PFSK-1 (cell line): Measurements from ENCODE around the gene CAPN14.

Source experiments
- FOXP2 ChIP-seq: optimal IDR thresholded peaks from 2 replicates; pipeline ENCODE3; 2011; ENCODE audit warnings: borderline replicate concordance, control low read depth, inconsistent platforms; ENCODE audit not compliant: insufficient read depth; ENCODE audit errors: extremely low read length, extremely low read depth
- POLR2AphosphoS5 ChIP-seq: IDR thresholded peaks from 2 replicates; pipeline ENCODE4 v1.6.1; 2012; ENCODE audit warnings: low read depth, mild to moderate bottlenecking, control low read depth, low read length, moderate library complexity
- REST ChIP-seq, 2 experiments: IDR thresholded peaks; 2 replicates each; pipeline versions ENCODE4 v1.6.1 to v1.8.0; 2011 to 2012; ENCODE audit warnings: low read depth in 2 of 2, low read length in 2 of 2, control low read depth in 1 of 2, inconsistent platforms in 1 of 2, mild to moderate bottlenecking in 1 of 2, moderate library complexity in 1 of 2; ENCODE audit not compliant: insufficient read depth in 1 of 2

- no peak for TF ChIP-seq REST (IDR thresholded peaks at IDR 0.05; ENCODE audit: insufficient read depth in 1 of 2, low read depth in 2 of 2, low read length in 2 of 2)
- TF ChIP-seq POLR2AphosphoS5 = no peak
- no peak for TF ChIP-seq FOXP2
Measured at GRCh38 chr2:31170071-31170698, 47.1 kb downstream of the CAPN14 start.
